Spleen (tissue), 13 donors: ENCODE results near the gene ADRB2. TPM values are rescaled to one million over a fixed set of nuclear protein-coding genes. Genes with fewer than 3 reads are reported as not detected.
A peak's percentile ranks its signal among the peaks of the same experiment; 100 is the strongest.

Source experiments
- DNase-seq: peaks from one replicate; pipeline ENCODE4 v3.0.0-alpha.2; 2020
- H3K27ac ChIP-seq, 8 donors: fragments of 200-600 bp; sonication (generic) in 7 of 8; 1 replicate in 4 of 8; 2 replicates in 4 of 8; pipeline versions ENCODE4 v1.5.0 to v1.8.0; 2016 to 2021; ENCODE audit warnings: inconsistent platforms in 4 of 8, mild to moderate bottlenecking in 4 of 8, moderate library complexity in 1 of 8
- H3K27me3 ChIP-seq, 7 donors: fragments of 200-600 bp; sonication (generic) in 6 of 7; replicated peaks in 1 of 7; 1 replicate in 4 of 7; 2 replicates in 3 of 7; pipeline versions ENCODE4 v1.5.0 to v1.8.0; 2016 to 2021; ENCODE audit warnings: inconsistent platforms in 3 of 7, mild to moderate bottlenecking in 1 of 7
- H3K36me3 ChIP-seq, 6 donors: fragments of 200-600 bp; sonication (generic) in 5 of 6; 1 replicate in 4 of 6; 2 replicates in 2 of 6; pipeline versions ENCODE4 v1.5.0 to v1.8.0; 2016 to 2021; ENCODE audit warnings: inconsistent platforms in 2 of 6
- H3K4me1 ChIP-seq, 6 donors: fragments of 200-600 bp; sonication (generic) in 5 of 6; 1 replicate in 3 of 6; 2 replicates in 3 of 6; pipeline versions ENCODE4 v1.5.0 to v1.8.0; 2016 to 2021; ENCODE audit warnings: inconsistent platforms in 3 of 6
- H3K4me3 ChIP-seq, 8 donors: fragments of 200-600 bp; sonication (generic) in 7 of 8; 1 replicate in 4 of 8; 2 replicates in 4 of 8; pipeline versions ENCODE4 v1.5.0 to v1.8.0; 2016 to 2021; ENCODE audit warnings: inconsistent platforms in 4 of 8, mild to moderate bottlenecking in 4 of 8, moderate library complexity in 2 of 8
- H3K9me3 ChIP-seq, 8 donors: fragments of 200-600 bp; sonication (generic) in 7 of 8; 1 replicate in 4 of 8; 2 replicates in 4 of 8; pipeline versions ENCODE4 v1.5.0 to v1.8.0; 2016 to 2021; ENCODE audit warnings: inconsistent platforms in 4 of 8
- POLR2A ChIP-seq, 3 donors: fragments of 450-650 bp; IDR thresholded peaks; one replicate each; pipeline ENCODE4 v1.5.1; 2017; ENCODE audit warnings: antibody characterized with exemption in 3 of 3, mild to moderate bottlenecking in 1 of 3
- POLR2AphosphoS5 ChIP-seq, 3 donors: sonication (generic); formaldehyde crosslinking; IDR thresholded peaks; one replicate each; pipeline ENCODE4 v1.5.1; 2017; ENCODE audit warnings: antibody characterized with exemption in 3 of 3
- WGBS, 5 donors: extraction: QIAGEN DNeasy Blood & Tissue Kit in 3 of 5; methylation state at CpG; one replicate each; pipeline versions ENCODE4 v1.1.5 to v1.1.7; 2013 to 2018; 5-methylcytosine and 5-hydroxymethylcytosine counted together
- intact Hi-C: fragments of 100-400 bp; cut with DNase I; formaldehyde crosslinking; loops from one replicate; pipeline ENCODE4 v1.15.0; 2023; ENCODE audit warnings: low total_unique reads
- long read RNA-seq, 2 donors: transcript quantifications; one replicate each; lab custom pipeline, GENCODE V29; 2026
- polyA plus RNA-seq, 3 donors: library from polyadenylated mRNA; stranded (reverse); fragments of 200-250 nt; gene quantifications; one replicate each; pipeline ENCODE4 v1.2.1, GENCODE V29; 2013
- total RNA-seq, 7 donors: library from RNA; depleted of rRNA in 3 of 7; stranded (reverse); fragments of >200 nt in 3 of 7; fragmentation: NEBNext Ultra II Directional in 4 of 7; extraction: Animal tissue kit (Norgen Biotek cat#: 25700) in 4 of 7; gene quantifications; one replicate each; pipeline versions ENCODE4 v1.1.0 to v1.2.1, GENCODE V29; 2016 to 2021
- TF ChIP-seq, protein P1 (sequence below), 11 experiments: fragments of 200-600 bp in 7 of 11; fragments of 450-650 bp in 4 of 11; sonication (generic) in 4 of 11; IDR thresholded peaks in 8 of 11; conservative IDR thresholded peaks in 3 of 11; 1 replicate in 7 of 11; 2 replicates in 4 of 11; pipeline versions ENCODE4 v1.4.0 to v1.8.0; 2016 to 2021; ENCODE audit warnings: antibody characterized with exemption in 11 of 11, inconsistent platforms in 4 of 11, mild to moderate bottlenecking in 1 of 11
- donor health status: healthy with polysubstance abuse.
- donor health status: DM: no; HTN: no; CAD: no; lungs with moderate emphysema.
- donor health status: DM: no; HTN: no; CAD: no.
- donor health status: Bipolar disorder and iron deficiency.
- donor health status: healthy.
- donor health status: DM: no; HTN: no; CAD: no.
- donor health status: DM: yes; HTN: yes; CAD: no.

Gene ADRB2
- total RNA-seq = 10 to 100 TPM in 4 of 7 donors, 1 to 10 TPM in 3; 8.7 to 23.1 (median 14.9) TPM
- polyA plus RNA-seq = 1 to 10 TPM; 1.2 to 3.1 (median 2.4) TPM
- long read RNA-seq, donor 1, transcript ADRB2-201 (1 exons, 3,443 nt) = major isoform, 6 of 6 reads
- long read RNA-seq, donor 1, partial matches to known transcripts = 0 of 6 reads
- long read RNA-seq, donor 1, other reads (novel, unspliced or antisense) = 0 of 6 reads
- long read RNA-seq, donor 2, partial matches to known transcripts = 0 of 3 reads
- long read RNA-seq, donor 2, other reads (novel, unspliced or antisense) = 0 of 3 reads

DNA sequence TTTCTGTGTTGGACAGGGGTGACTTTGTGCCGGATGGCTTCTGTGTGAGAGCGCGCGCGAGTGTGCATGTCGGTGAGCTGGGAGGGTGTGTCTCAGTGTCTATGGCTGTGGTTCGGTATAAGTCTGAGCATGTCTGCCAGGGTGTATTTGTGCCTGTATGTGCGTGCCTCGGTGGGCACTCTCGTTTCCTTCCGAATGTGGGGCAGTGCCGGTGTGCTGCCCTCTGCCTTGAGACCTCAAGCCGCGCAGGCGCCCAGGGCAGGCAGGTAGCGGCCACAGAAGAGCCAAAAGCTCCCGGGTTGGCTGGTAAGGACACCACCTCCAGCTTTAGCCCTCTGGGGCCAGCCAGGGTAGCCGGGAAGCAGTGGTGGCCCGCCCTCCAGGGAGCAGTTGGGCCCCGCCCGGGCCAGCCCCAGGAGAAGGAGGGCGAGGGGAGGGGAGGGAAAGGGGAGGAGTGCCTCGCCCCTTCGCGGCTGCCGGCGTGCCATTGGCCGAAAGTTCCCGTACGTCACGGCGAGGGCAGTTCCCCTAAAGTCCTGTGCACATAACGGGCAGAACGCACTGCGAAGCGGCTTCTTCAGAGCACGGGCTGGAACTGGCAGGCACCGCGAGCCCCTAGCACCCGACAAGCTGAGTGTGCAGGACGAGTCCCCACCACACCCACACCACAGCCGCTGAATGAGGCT is at the start of gene ADRB2:
TSS of gene ADRB2 (plus strand) at position 559 of the 686 bp plus-strand sequence. CDS start 221 bp downstream, outside the sequence.
- 0 to 1% (median 0%) methylated on average over 3 to 42 of the region's 42 CpGs for WGBS, 5 donors
- Histone ChIP-seq H3K4me1 (peaks cover 11 to 94% (median 73%) of the 10 kb centered on the region in 6 donors), H3K9me3 (no peaks in the 10 kb centered on the region), H3K27ac (peak within 1 kb of the TSS; percentile 59 to 98 (median 94)), H3K4me3 (peak within 1 kb of the TSS; percentile 26 to 89 (median 64)), H3K27me3 (no peaks in the 10 kb centered on the region), H3K36me3 (no peaks in the 10 kb centered on the region)
- DNase-seq = peak; percentile 99
- TF ChIP-seq POLR2AphosphoS5 (IDR thresholded peaks at IDR 0.05) = peak; percentile 99 to 100 (median 100)
- TF ChIP-seq POLR2A (IDR thresholded peaks at IDR 0.05) = peak; percentile 85 to 98 (median 95)
- TF ChIP-seq, protein P1, sequence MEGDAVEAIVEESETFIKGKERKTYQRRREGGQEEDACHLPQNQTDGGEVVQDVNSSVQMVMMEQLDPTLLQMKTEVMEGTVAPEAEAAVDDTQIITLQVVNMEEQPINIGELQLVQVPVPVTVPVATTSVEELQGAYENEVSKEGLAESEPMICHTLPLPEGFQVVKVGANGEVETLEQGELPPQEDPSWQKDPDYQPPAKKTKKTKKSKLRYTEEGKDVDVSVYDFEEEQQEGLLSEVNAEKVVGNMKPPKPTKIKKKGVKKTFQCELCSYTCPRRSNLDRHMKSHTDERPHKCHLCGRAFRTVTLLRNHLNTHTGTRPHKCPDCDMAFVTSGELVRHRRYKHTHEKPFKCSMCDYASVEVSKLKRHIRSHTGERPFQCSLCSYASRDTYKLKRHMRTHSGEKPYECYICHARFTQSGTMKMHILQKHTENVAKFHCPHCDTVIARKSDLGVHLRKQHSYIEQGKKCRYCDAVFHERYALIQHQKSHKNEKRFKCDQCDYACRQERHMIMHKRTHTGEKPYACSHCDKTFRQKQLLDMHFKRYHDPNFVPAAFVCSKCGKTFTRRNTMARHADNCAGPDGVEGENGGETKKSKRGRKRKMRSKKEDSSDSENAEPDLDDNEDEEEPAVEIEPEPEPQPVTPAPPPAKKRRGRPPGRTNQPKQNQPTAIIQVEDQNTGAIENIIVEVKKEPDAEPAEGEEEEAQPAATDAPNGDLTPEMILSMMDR (IDR thresholded peaks at IDR 0.05 in 8 of 11, conservative IDR thresholded peaks at IDR 0.05 in 3 of 11) = peak in 6 of 11 experiments; percentile 14 to 50 (median 30)
- intact Hi-C loops = no loop called here

DNA sequence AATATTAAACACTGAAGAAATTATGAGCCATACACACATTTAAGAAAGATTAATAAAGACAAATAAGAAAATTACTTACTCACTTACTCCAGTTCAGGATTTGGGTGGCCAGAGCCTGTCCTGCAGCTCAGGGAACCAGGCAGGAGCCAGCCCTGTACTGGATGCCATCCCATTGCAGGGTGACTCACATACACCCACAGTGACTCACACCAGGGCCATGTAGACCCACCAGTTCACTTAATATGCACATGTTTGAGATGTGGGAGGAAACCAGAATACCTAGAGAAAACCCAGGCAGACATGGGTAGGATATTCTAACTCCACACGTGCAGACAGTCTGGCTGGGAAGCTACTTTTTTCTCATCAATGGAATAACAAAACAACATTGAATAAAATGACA is 49.6 kb upstream of the ADRB2 start:
- Histone ChIP-seq H3K27ac (no peak overlapping the region), H3K4me3 (no peak overlapping the region), H3K27me3 (no peaks in the 10 kb centered on the region), H3K4me1 (peaks cover 0 to 8% (median 0%) of the 10 kb centered on the region in 6 donors), H3K9me3 (no peaks in the 10 kb centered on the region), H3K36me3 (no peaks in the 10 kb centered on the region)
- intact Hi-C loops = no loop called here
- WGBS, 5 donors = 67 to 90% (median 84%) methylated on average over 1 of the region's 1 CpG
- DNase-seq = no peak
- TF ChIP-seq, protein P1 (IDR thresholded peaks at IDR 0.05 in 8 of 11, conservative IDR thresholded peaks at IDR 0.05 in 3 of 11) = no peak
- TF ChIP-seq POLR2AphosphoS5 (IDR thresholded peaks at IDR 0.05) = no peak
- no peak for TF ChIP-seq POLR2A (IDR thresholded peaks at IDR 0.05)

DNA sequence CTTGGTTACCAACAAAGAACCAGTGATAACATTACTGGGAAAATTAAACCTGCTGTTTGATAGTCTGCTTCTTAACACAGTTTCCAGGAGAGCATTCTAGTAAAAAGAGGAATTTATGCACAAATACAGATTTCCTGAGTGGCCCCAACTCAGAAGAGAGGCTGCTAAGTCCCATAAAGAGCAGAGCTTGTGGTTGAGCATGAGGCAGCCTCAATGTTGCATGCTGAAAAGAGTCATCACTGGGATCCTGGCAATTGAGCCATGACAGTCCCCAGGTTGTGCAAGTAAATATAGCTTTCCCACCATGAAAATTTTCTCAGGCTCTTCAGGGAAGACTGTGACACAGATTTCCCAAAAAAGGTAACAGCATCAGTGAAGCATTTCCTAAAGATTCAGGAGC is 47.5 kb upstream of the ADRB2 start:
- H3K27ac ChIP-seq = no peak overlapping the region
- no peak for DNase-seq
- H3K36me3 ChIP-seq = no peaks in the 10 kb centered on the region
- H3K27me3 ChIP-seq = no peaks in the 10 kb centered on the region
- no peak for TF ChIP-seq POLR2A (IDR thresholded peaks at IDR 0.05)
- TF ChIP-seq, protein P1 (IDR thresholded peaks at IDR 0.05 in 8 of 11, conservative IDR thresholded peaks at IDR 0.05 in 3 of 11) = no peak
- H3K9me3 ChIP-seq = no peaks in the 10 kb centered on the region
- intact Hi-C loops = no loop called here
- H3K4me3 ChIP-seq = no peak overlapping the region
- peaks cover 0 to 6% (median 0%) of the 10 kb centered on the region in 6 donors for H3K4me1 ChIP-seq

DNA sequence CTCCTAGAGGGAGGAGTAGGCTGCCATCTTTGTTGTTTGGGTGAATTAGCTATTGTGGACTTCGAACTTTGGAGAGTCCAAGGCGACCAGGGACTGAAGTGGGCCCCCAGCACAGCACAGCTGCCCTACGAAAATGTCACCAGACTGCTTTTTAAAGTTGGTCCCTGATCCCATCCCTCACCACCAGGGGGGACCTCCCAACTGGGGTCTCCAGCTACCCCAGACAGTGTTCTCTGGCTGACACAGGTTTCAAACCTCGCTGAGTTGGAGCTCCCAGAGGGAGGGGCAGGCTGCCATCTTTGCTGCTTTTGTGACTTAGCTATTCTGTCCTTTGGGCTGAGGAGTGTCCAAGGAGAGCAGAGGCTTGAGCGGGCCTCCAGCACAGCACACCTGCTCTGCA is 45.7 kb upstream of the ADRB2 start:
- intact Hi-C loops = no loop called here
- no peak overlapping the region for H3K27ac ChIP-seq
- H3K9me3 ChIP-seq = no peaks in the 10 kb centered on the region
- no peak for DNase-seq
- no peak overlapping the region for H3K4me3 ChIP-seq
- 90 to 98% (median 94%) methylated on average over 5 of the region's 5 CpGs for WGBS, 5 donors
- TF ChIP-seq POLR2AphosphoS5 (IDR thresholded peaks at IDR 0.05) = no peak
- no peaks in the 10 kb centered on the region for H3K27me3 ChIP-seq
- H3K4me1 ChIP-seq = no peaks in the 10 kb centered on the region
- H3K36me3 ChIP-seq = no peaks in the 10 kb centered on the region
